GM12865 (cell line): Measurements from ENCODE around the gene RPS4Y1.

Source experiments
- DNase-seq: peaks from one replicate; pipeline ENCODE4 v3.0.0; 2010; ENCODE audit warnings: low read depth
- H3K4me3 ChIP-seq: 2 replicates; pipeline ENCODE4 v1.5.1; 2011; ENCODE audit warnings: mild to moderate bottlenecking, low read depth, low read length, control low read depth
- CTCF ChIP-seq: IDR thresholded peaks from 2 replicates; pipeline ENCODE4 v1.5.1; 2011; ENCODE audit warnings: low read length, control low read depth, low read depth, inconsistent platforms; ENCODE audit not compliant: insufficient read depth; ENCODE audit errors: missing control alignments

RPS4Y1 gene

GRCh38 chrY:2835230-2835629, 6.2 kb upstream of the RPS4Y1 start:
- no peak for TF ChIP-seq CTCF
- no peak overlapping the region for H3K4me3 ChIP-seq
- no peak for DNase-seq

- no peak for TF ChIP-seq CTCF
Measured at GRCh38 chrY:2837078-2837477, 4.3 kb upstream of the RPS4Y1 start.

GRCh38 chrY:2837932-2838331, 3.5 kb upstream of the RPS4Y1 start:
- no peak for DNase-seq
- H3K4me3 ChIP-seq, result no peak overlapping the region
- no peak for TF ChIP-seq CTCF

More at GRCh38 chrY:2837078-2837477, 4.3 kb upstream of the RPS4Y1 start:
- H3K4me3 ChIP-seq, result no peak overlapping the region
- no peak for DNase-seq

- no peak overlapping the region for H3K4me3 ChIP-seq
- TF ChIP-seq CTCF, result no peak
- DNase-seq, result no peak
Measured at GRCh38 chrY:2846791-2847190, 5.4 kb downstream of the RPS4Y1 start.

- DNase-seq, result no peak
- TF ChIP-seq CTCF, result no peak
- H3K4me3 ChIP-seq, result no peak overlapping the region
Measured at GRCh38 chrY:2848384-2848783, 7.0 kb downstream of the RPS4Y1 start.

GRCh38 chrY:2849368-2849767, 8.0 kb downstream of the RPS4Y1 start:
- no peak overlapping the region for H3K4me3 ChIP-seq
- no peak for DNase-seq
- TF ChIP-seq CTCF, result no peak

- DNase-seq, result no peak
- no peak for TF ChIP-seq CTCF
- H3K4me3 ChIP-seq, result no peak overlapping the region
Measured at GRCh38 chrY:2854145-2854774, 12.9 kb downstream of the RPS4Y1 start.
